SK-N-SH treated with all-trans-retinoic acid at 6 μM for 48 hours (cell line): ENCODE data around the gene FAM13B.

Experiments used
- ATAC-seq: fragments of 200-7000 bp; cut with Tn5 transposase; 3 replicates; pipeline ENCODE4 v1.9.1; 2020; ENCODE audit warnings: mild to moderate bottlenecking, moderate library complexity
- BACH2 ChIP-seq: fragments of 250-450 bp; sonication (Bioruptor Pico); IDR thresholded peaks from 2 replicates; pipeline ENCODE4 v1.9.0; 2021; ENCODE audit warnings: mild to moderate bottlenecking, borderline replicate concordance
- CSDC2 ChIP-seq: fragments of 250-450 bp; sonication (Bioruptor Pico); IDR thresholded peaks from 2 replicates; pipeline ENCODE4 v1.5.0; 2020; ENCODE audit warnings: mild to moderate bottlenecking, moderate library complexity
- CSRNP3 ChIP-seq: fragments of 250-450 bp; sonication (Bioruptor Pico); IDR thresholded peaks from 2 replicates; pipeline ENCODE4 v1.5.1; 2021; ENCODE audit warnings: mild to moderate bottlenecking, moderate library complexity
- ESRRG ChIP-seq: fragments of 250-450 bp; sonication (Bioruptor Pico); IDR thresholded peaks from 2 replicates; pipeline ENCODE4 v1.6.1; 2021; ENCODE audit warnings: mild to moderate bottlenecking
- GLIS3 ChIP-seq: fragments of 250-450 bp; sonication (Bioruptor Pico); IDR thresholded peaks from 2 replicates; pipeline ENCODE4 v1.5.0; 2020; ENCODE audit warnings: mild to moderate bottlenecking, moderate library complexity
- ISL1 ChIP-seq: fragments of 250-450 bp; sonication (Bioruptor Pico); IDR thresholded peaks from 2 replicates; pipeline ENCODE4 v2.1.2; 2022; ENCODE audit warnings: mild to moderate bottlenecking, moderate library complexity
- OSR1 ChIP-seq: fragments of 250-450 bp; sonication (Bioruptor Pico); IDR thresholded peaks from 2 replicates; pipeline ENCODE4 v1.8.0; 2022; ENCODE audit warnings: moderate library complexity, mild to moderate bottlenecking, inconsistent platforms
- PATZ1 ChIP-seq: fragments of 250-450 bp; sonication (Bioruptor Pico); IDR thresholded peaks from 2 replicates; pipeline ENCODE4 v1.8.0; 2020; ENCODE audit warnings: mild to moderate bottlenecking, moderate library complexity, borderline replicate concordance
- PPARA ChIP-seq: fragments of 250-450 bp; sonication (Bioruptor Pico); IDR thresholded peaks from 2 replicates; pipeline ENCODE4 v1.5.0; 2020; ENCODE audit warnings: mild to moderate bottlenecking, borderline replicate concordance
- SNAI2 ChIP-seq: fragments of 250-450 bp; sonication (Bioruptor Pico); IDR thresholded peaks from 2 replicates; pipeline ENCODE4 v1.5.0; 2020; ENCODE audit warnings: mild to moderate bottlenecking, moderate library complexity
- TCF4 ChIP-seq: fragments of 250-450 bp; sonication (Bioruptor Pico); IDR thresholded peaks from 2 replicates; pipeline ENCODE4 v1.8.0; 2021; ENCODE audit warnings: mild to moderate bottlenecking, moderate library complexity, borderline replicate concordance
- TOX ChIP-seq: fragments of 250-450 bp; sonication (Bioruptor Pico); IDR thresholded peaks from 2 replicates; pipeline ENCODE4 v1.8.0; 2021; ENCODE audit warnings: mild to moderate bottlenecking, moderate library complexity, borderline replicate concordance
- TSHZ2 ChIP-seq: fragments of 250-450 bp; sonication (Bioruptor Pico); IDR thresholded peaks from 2 replicates; pipeline ENCODE4 v1.5.0; 2020; ENCODE audit warnings: mild to moderate bottlenecking, moderate library complexity
- ZC3H10 ChIP-seq: fragments of 250-450 bp; sonication (Bioruptor Pico); IDR thresholded peaks from 2 replicates; pipeline ENCODE4 v1.5.1; 2021; ENCODE audit warnings: mild to moderate bottlenecking, moderate library complexity
- ZFP3 ChIP-seq: fragments of 250-450 bp; sonication (Bioruptor Pico); IDR thresholded peaks from 2 replicates; pipeline ENCODE4 v1.5.0; 2020; ENCODE audit warnings: mild to moderate bottlenecking, moderate library complexity
- ZFP30 ChIP-seq: fragments of 450-650 bp; formaldehyde crosslinking; IDR thresholded peaks from 2 replicates; pipeline ENCODE4 v1.5.0; 2022; ENCODE audit warnings: mild to moderate bottlenecking, moderate library complexity
- ZNF565 ChIP-seq: fragments of 450-650 bp; formaldehyde crosslinking; conservative IDR thresholded peaks from 2 replicates; pipeline ENCODE4 v1.5.0; 2020; ENCODE audit warnings: low read depth, mild to moderate bottlenecking, moderate library complexity
- ZNF8 ChIP-seq: fragments of 450-650 bp; formaldehyde crosslinking; IDR thresholded peaks from 2 replicates; pipeline ENCODE4 v1.5.0; 2020; ENCODE audit warnings: mild to moderate bottlenecking, moderate library complexity

FAM13B gene

GRCh38 chr5:137921931-137922330 is 110.9 kb downstream of the FAM13B start:
- no peak for TF ChIP-seq ZNF8 (CRISPR knock-in tag)
- no peak for TF ChIP-seq ZFP3 (CRISPR knock-in tag)
- ATAC-seq: peak; percentile 43; the same call in 2 of the 3 replicates

- TF ChIP-seq TSHZ2: no peak
- no peak for TF ChIP-seq OSR1
- no peak for TF ChIP-seq BACH2 (CRISPR knock-in tag)
- no peak for TF ChIP-seq ZC3H10 (CRISPR knock-in tag)
- no peak for TF ChIP-seq ESRRG (CRISPR knock-in tag)
- ATAC-seq: no peak
Observed at GRCh38 chr5:137916923-137917322, 116.0 kb downstream of the FAM13B start.

- TF ChIP-seq PATZ1 (CRISPR knock-in tag): no peak
- TF ChIP-seq BACH2 (CRISPR knock-in tag): no peak
- no peak for ATAC-seq
Observed at GRCh38 chr5:137914758-137915157, 118.1 kb downstream of the FAM13B start.

- ATAC-seq: no peak
Observed at GRCh38 chr5:137902408-137903133, 130.3 kb downstream of the FAM13B start.

GRCh38 chr5:137901011-137901817 is 131.7 kb downstream of the FAM13B start:
- ATAC-seq: no peak
- no peak for TF ChIP-seq CSRNP3 (CRISPR knock-in tag)
- TF ChIP-seq ZC3H10 (CRISPR knock-in tag): no peak
- TF ChIP-seq ZNF8 (CRISPR knock-in tag): no peak
- no peak for TF ChIP-seq TCF4 (CRISPR knock-in tag)
- no peak for TF ChIP-seq TSHZ2
- no peak for TF ChIP-seq CSDC2 (CRISPR knock-in tag)
- no peak for TF ChIP-seq ZNF565
- no peak for TF ChIP-seq SNAI2 (CRISPR knock-in tag)
- no peak for TF ChIP-seq PPARA
- no peak for TF ChIP-seq ZFP3 (CRISPR knock-in tag)
- TF ChIP-seq GLIS3 (CRISPR knock-in tag): no peak
- TF ChIP-seq ZFP30 (CRISPR knock-in tag): no peak
- no peak for TF ChIP-seq ISL1 (CRISPR knock-in tag)

More at GRCh38 chr5:137902408-137903133, 130.3 kb downstream of the FAM13B start:
- no peak for TF ChIP-seq PATZ1 (CRISPR knock-in tag)
- TF ChIP-seq SNAI2 (CRISPR knock-in tag): no peak
- no peak for TF ChIP-seq TOX (CRISPR knock-in tag)
- no peak for TF ChIP-seq ZNF565
